GOT3 (cell line): Measurements from ENCODE around the gene CYREN.
"Not testable (repeated sequence)": the region's sequence is repeated elsewhere in the genome, so short reads cannot be mapped to it uniquely, and the experiment has no call there.

Experiments used
- DNase-seq: peaks from one replicate; lab custom pipeline; 2025; ENCODE audit warnings: mixed read lengths; lab: John Stamatoyannopoulos, UW

Gene CYREN, protein sequence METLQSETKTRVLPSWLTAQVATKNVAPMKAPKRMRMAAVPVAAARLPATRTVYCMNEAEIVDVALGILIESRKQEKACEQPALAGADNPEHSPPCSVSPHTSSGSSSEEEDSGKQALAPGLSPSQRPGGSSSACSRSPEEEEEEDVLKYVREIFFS

DNA sequence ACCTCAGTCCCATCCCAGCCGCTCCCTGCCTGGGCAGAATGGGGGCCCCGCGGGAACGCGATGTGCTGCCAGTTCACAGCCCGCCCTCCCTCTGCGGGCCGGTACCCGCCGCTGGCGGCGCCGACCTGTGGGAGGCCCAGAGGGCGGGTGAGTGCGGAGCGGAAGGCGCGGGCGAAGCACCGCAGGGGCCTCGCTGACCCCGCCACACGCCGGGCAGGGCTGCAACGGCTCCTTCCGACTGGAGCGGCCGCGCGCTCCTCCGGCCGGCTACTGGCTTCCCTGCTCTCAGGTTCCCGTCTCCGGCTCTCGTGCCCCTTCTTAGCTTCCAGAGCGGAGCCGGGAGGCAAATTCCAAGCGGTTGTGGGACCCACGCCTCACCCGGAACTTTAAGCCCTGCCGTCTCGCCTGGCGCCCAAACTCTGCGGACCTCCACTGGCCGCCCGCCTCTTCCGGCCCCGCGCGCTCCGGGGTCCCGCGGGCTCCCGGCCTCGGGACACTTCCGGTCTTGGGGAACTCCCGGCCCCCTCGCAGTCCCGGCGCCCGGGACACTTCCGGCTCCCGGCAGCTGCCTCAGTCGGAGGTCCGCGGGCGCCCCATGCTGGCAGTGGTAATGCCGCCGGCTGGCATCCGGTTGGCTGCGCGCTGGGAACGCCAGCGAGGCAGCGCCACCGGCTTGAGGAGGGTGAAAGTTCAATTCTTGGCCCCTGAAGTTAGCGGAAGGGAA is at the start of gene CYREN:
TSS of gene CYREN (minus strand) at position 434 of the 724 bp plus-strand sequence. CDS start 1,785 bp downstream, outside the sequence.
- peak; percentile 84 for DNase-seq

DNA sequence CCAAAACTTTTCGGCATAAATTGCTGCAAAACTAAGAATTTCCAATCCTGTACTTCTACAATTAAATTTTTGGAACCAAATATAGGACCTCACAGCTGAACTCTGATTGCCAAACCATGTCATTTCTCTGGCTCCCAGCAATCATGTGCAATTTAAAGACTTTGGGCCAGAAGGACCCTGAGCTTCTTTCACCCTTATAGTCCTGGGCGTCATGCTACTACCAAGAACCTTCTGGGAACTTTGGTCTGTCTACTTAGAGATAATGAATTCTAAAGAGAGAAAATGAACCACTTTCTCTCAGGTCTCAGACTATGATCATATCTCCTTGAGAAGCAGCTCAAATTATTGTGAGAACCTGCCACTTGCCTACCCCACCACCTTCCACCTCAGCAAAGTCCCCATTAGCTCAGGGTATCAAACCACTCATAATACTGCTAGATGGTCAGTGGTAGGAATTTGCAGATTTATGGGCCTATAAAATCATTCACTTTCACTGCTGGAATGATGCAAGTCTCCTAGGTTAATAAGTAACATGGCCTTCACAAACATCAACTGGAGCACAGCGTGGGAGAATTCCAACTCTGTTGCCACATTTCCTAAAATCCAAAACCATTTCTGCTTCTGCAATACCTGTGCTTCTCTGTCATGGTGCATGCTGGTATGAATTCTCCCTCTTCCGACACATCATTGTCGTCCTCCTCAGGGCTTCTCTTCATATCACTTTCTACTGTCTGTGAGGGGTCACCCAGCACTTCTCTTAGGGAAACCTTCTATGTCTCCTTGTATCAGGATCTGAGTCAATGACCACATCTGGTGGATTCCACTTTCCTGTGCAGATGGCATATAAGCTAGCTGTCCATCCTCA is 47.4 kb upstream of the CYREN start:
- no peak for DNase-seq

DNA sequence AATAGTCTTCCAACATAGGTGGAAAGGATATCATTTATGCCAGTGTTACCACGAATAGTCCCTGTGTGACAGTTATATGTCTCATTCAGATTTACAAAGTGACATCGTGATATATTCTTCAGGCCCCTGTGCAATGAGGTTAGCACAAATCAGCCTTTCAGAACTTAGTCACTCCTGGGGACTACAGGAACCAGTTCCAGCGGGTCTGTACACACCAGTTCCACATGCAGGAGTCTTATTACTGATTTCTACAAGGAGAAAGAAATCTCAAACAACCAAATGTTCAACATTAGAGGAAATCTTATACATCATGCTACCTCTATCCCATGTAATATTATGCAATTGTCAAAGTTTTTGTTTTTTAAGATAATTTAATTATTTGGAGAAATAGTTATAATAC is 45.2 kb upstream of the CYREN start:
- DNase-seq: no peak

DNA sequence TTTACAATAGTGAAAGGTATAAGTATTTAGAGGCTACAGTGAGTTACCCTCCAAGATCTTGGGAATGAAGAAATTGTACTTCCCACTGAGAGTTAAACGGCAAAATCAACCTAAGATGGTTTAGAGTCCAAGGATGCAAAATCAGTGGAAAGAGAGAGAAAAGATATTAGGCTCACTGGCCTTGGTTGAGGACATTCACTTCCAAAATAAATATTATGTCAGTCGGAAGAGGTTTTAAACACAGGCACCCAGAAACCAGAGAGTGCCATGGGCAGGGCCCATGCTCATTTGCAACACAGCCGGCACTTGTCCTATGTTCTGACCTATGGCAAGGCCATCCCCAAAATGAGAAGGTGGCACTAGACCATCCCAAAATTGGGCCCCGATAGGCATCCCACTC is 44.7 kb upstream of the CYREN start:
- no peak for DNase-seq

DNA sequence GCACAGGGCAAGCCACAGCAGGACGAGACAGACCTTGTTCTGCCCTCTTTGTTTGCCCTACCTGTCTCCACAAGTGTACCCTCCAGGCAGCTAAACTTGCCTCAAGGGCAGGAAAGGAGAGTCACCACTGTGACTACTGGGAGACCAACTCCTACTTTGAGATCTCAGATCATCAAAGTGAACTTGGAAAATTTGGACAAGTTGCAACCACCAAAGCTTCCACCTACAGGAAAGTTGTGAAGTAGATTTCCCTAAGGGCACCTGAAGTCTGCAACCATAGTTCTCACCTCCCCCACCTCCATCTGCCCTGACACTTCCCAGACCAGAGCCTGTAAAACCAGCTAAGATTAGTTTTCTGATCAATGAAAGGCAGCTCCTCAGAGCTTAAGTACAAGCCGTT is 43.3 kb upstream of the CYREN start:
- DNase-seq: no peak

DNA sequence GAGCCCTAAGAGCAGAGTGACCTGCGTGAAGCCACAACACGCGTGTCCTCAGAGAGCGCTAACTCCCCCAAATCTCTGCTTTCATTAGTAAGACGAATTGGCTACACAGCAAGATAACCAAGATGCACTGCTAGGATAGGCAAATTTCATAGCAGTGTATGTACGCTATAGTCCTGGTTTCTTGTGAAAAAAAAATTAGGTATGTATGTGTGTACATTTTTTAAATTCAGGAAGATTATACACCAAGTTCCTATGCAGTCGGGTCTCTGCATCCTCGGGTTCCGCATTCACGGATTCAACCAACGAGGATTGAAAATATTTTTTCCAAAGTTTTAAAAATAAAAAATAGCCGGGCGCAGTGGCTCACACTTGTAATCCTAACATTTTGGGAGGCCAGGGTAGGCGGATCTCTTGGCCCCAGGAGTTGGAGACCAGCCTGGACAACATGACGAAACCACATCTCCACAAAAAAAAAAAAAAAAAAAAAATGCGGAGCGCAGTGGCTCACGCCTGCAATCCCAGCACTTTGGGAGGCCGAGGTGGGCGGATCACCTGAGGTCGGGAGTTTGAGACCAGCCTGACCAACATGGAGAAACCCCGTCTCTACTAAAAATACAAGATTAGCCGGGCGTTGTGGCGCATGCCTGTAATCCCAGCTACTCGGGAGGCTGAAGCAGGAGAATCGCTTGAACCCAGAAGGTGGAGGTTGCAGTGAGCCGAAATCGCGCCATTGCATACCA is 41.6 kb upstream of the CYREN start:
- DNase-seq: not testable (repeated sequence)

DNA sequence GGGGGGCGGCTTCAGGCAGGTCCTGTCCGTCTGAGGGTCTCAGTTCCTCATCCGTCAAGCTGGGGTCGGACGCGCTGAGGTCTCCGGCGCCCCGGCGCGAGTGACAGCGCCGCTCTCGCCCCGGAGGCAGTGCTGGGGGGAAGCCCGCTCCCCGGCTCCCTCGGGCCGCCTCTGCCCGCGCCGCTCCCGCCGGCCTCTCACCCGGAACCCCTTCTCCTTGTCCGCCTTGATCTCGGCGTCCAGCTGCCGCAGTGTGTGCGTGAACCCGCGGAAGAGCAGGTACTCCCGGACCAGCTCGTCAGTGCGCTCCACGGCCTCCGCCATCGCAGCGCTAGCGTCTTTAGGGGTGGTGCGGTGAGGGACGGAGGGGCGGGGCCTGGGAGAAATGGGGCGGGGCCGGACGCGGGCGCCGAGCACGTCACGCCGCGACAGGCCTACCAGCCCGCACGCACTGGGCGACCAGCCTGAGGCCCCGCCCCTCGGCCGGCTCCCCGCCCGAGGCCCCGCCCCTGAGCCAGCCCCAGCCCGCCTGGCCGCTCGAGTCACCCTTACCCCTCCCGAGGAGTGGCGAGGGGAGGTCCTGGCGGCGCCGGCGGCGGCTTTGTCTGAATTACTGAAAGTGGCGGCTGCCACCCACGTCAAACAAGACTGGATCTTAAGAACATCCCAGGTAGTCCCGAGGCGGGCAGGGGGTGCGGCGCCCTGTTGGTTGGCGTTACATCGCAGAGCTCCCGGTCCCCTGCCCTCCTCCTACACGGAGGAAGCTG is 40.9 kb upstream of the CYREN start, which contains the start of gene WDR91:
TSS of gene WDR91 (minus strand) at position 348 of the 767 bp plus-strand sequence. CDS start at position 324, 24 bp downstream.
- peak; percentile 87 for DNase-seq

DNA sequence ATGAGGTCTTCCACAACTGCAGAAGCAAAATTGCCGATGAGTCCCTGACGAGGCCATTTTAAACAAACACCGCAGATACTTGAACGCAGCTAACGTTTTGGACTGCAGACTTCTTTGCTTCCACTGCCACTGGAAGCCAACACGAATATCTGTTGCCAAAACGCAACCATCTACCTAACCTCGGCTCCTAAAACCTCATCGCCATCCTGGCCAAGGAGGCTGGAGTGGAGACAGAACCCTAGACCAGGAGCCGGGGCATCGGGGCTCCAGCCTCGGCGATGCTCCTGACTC is 40.3 kb upstream of the CYREN start:
- DNase-seq: no peak

DNA sequence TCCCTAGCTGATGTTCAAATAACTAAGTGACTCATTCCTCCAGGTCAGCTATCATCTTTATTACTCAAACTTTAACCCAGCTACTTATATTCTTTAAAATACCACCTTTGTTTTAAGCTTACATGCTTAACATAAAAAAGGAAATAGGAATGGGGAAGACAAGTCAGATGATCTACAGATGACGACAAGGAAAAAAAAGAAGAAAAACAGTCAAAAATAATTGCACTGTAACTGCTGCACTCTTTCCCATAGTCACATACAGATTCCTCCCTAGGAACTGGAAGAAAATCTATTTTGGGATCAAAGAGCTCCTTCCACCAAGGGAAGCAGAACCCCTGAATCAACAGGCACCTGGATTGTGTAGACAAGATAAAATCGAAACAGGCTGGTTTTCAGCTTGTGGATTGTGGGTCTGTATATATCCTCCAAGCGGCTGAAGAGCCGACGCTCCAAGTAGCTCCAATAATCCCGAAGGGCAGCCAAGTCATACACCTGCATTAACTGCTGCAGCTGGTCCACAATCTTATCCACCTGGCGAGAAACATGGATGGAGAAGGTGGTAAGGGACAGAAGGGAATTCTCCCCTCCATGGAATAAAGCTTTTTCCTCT is 38.8 kb upstream of the CYREN start:
- DNase-seq: no peak

DNA sequence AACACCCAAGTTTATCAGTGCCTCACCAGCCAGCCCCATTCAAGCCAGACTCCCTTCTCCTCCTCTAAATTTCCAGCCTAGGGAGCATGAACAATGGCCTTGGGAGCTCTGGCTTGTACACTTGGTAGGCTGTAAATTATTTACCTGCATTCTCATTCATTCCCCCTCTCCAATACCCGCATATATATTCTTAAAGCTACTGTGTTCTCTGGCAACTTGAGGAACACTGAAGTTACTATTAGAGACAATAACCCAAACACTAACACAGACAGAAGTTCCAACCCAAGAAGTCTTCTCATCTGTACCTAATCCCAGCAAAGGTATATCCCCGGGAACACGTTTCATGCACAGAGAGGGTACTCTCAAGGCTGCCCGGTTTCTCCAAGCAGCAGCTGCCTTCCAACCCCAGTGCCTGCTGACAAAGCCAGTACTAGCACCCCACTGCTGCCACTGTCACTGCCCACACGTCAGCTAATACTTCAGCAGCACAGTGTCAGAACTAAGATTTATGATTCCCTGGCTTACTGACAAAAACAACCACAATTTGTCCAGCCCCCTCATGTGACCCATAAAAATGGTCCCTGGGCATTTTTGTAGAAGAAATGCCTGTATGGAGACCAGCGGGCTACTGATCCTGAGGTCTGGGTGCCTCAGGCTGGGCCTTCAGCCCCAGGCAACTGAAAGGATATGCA is 37.7 kb upstream of the CYREN start:
- no peak for DNase-seq

DNA sequence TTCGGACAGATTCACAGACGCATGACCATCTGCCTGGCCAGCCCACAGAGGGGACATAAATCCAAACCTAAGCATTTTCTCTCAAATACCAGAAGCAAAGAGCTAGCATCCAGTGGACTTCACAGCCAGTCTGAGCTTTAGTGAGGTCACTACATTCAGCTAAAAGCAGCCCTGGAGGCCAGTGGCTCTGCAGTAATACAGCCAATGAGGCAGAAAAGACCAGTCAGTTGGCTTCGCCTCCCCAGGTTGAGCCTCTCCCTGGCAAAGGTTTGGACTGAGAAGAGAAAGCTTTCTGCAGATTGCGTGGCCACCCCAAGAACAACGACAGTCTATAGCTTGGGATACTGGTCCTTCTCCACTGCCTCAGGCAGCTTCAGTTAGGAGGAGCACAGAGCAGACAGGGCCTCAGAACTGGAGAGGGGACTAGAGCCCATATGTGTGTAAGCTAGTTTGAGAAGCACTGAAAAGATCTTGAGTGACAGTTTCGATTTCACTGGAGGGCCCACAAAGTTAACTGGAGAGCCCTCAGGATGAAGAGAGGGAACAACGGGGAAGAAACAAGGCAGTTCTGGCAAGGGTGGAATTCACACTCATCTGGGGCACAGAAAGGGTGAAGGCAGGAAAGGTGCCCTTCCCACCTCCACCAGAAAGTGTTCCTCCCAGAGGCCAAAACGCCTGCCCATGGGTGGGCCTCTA is 37.0 kb upstream of the CYREN start:
- DNase-seq: no peak

DNA sequence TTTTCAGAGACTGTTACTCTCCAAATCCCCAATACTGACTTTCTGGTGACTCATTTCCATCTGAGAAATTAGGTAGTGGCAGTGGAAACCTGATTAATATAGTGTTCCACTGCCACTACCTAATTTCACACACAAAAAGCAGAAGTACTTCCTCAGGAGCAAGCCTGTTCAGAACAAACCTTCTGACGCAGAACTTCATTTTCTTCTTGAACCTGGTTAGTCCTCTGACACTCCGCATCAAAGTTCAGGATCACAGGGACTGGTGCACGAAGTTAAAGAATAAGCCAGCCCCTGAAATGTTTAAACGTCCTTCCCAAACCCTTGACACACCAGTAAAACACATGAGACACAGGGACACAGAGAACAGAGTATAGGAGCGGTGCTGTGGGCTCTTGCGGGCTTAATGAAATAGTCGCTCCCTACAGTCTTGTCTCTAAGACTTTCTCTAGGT is 36.5 kb upstream of the CYREN start:
- DNase-seq: no peak

DNA sequence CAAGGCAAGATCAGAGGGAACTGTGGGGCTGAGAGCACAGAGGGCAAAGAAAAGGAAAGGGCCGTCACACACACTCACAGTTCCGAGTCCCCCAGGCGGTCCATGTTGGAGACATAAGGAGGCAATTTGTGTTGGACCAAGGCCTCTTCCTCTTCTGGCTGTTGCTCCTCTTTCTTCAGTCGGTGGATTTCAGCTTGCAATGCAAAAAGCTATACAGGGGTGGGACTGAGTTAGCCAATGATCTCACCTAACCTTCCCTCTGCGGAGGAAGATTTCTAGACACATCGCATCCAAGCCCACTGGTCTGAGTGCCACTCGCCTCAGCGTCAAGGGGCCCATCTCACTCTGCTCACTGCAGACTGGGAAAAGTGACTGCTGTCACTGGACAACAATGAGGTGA is 35.3 kb upstream of the CYREN start:
- no peak for DNase-seq

DNA sequence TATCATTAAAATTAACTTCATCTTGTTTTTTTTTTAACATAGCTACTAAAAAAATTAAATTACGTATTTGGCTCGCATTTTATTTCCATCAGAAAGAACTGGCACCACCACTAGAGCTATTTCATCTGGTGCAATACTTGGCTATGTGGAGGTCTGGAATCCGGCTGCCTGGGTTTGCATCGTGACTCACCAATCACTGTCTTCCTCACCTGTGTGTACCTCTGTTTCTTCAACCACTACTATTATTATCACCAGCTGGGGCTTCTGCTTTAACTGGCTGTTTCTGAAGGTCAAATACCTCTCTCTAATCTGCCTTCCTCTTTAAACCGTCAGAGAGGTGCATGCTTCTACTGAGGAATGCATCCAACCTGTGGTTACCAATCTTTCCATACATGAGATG is 34.4 kb upstream of the CYREN start:
- no peak for DNase-seq

DNA sequence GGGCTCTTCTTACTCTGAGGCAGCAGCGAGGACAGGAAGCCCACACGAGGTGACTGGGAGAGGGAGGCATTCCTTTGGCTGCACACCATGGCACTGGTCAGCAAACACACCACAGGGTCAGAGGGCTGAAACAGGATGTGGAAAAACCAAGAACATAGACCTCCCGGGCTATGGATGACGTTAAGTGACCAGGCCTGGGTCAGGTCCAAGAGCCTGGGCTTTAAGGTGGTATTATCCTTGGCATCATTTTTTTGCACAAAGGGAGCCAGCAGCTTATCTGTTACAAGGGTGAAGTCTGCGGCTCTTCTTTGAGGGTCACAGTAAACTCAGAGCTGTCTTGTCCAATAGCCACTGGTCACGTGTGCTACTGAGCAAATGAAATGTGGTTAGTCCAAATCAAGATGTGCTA is 33.8 kb upstream of the CYREN start:
- DNase-seq: no peak

DNA sequence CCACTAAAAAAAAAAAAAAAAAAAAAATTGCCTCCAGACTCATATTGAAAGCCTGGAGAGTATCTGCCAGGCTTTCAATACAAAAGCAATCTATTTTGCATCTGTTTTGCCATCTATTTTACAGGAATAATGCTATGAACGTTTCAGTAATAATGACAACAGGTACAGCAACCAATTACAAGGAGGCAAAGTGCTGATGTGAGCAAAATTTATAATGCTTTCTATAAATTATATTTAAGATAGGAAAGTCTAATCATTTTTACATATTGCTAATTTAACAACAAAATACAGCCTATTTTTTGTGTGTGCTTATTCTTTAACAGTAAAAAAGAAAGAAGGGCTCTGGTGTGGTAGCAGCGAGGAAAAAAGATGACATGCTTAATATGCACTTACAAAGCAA is 30.8 kb upstream of the CYREN start:
- no peak for DNase-seq

DNA sequence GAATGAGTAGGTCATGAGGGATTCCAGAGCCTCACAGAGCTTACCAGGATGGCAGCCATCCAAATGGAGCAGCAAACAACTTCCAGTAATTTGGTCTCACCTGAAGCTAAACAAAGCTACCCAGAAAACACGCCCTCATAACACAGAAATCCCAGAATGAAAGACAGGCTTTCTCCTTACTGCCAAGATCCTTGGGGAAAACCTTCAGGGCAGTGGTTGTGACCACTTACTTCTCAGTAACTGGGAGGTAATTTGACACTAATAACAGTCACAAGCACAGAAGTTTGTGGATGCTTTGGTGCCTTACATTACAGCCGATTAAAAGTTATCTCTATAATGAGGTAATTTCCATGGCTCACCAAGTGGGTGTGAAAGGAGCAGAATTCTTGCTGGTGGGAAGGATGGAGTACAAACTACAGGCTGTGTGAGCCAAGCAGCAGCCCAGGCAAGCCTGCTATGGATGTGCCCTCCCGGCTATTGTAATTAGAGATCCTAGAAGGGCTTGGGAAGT is 30.4 kb upstream of the CYREN start:
- no peak for DNase-seq

DNA sequence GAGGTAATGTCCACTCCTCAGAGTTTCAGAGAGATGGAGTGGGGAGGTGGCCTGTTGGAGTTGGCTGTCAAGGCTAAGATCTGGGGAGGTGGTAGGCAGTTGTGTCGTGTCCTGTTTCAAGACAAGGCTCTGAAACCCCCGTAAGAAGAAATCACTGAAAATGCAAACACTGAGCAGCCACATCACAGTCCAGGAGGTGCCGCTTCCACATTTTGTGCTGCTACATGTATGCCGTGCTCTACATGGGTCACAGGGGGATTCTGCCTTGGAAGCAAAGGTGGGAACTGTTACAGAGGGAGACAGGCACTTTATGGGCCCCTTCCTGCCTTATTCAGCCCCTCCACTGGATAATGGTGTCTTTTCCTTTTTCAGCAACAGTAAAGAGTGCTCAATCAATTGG is 28.9 kb upstream of the CYREN start:
- no peak for DNase-seq

DNA sequence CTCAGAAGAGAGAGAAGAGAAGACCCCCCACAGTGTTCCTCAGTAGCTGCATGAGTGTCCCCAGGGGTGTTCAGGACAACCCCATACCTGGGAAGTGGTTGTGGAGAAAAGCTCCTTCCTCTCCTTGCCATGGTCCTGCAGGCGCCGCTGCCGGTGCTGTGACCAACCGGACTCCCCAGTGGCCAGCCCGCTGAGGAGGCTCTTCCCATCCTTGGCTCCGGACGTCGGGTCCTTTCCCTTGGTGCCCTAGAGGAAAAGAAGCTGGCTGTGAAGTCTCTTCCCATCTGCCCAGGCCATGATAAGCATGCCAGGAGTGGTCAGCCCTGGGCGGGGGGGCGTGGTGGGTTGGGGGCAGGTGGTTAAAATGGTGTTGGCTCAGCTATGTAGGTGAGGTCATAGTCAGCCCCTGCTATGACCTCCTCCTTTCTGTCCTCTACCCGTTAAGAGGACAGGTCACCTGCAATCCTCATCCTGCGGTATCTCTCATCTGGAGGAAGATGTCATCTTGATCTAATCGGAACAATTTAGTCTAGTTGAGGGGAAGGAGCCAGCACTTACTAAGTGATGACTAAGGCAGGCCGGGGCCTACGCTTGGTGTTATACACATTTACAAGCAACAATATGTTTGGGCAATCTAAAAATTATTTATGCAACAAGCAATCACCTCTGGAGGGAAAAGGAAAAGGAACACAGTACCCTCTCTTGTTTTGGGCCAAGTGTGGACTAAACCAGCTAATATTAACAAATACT is 27.6 kb upstream of the CYREN start:
- no peak for DNase-seq
